GM23338 (cell line): ENCODE data around the gene ENOX1. TPM values are rescaled to one million over a fixed set of nuclear protein-coding genes. Genes with fewer than 3 reads are reported as not detected.

Experiments
- ATAC-seq: fragments of 200-7000 bp; cut with Tn5 transposase; 3 replicates; pipeline ENCODE4 v1.9.1; 2020
- DNase-seq: peaks from one replicate; pipeline ENCODE4 v3.0.0-alpha.2; 2015; ENCODE audit warnings: low spot score
- H2AFZ ChIP-seq: fragments of 200-600 bp; sonication (generic); 2 replicates; pipeline ENCODE4 v1.8.0; 2016; ENCODE audit warnings: antibody characterized with exemption, mild to moderate bottlenecking, moderate library complexity
- H3F3A ChIP-seq: fragments of 200-600 bp; sonication (generic); replicated peaks from 2 replicates; pipeline ENCODE4 v1.8.0; 2017; ENCODE audit warnings: antibody characterized with exemption, mixed run types, low read depth
- H3K27ac ChIP-seq: fragments of 200-600 bp; sonication (generic); 2 replicates; pipeline ENCODE4 v1.6.1; 2016; ENCODE audit warnings: low read depth
- H3K27me3 ChIP-seq: fragments of 200-600 bp; sonication (generic); 2 replicates; pipeline ENCODE4 v1.8.0; 2016; ENCODE audit warnings: mild to moderate bottlenecking, mixed run types, moderate library complexity; ENCODE audit not compliant: insufficient read depth
- H3K36me3 ChIP-seq: fragments of 200-600 bp; sonication (generic); 2 replicates; pipeline ENCODE4 v1.8.0; 2016; ENCODE audit warnings: mild to moderate bottlenecking; ENCODE audit not compliant: insufficient read depth
- H3K4me1 ChIP-seq: fragments of 200-600 bp; sonication (generic); 2 replicates; pipeline ENCODE4 v1.8.0; 2016; ENCODE audit warnings: mild to moderate bottlenecking, moderate library complexity; ENCODE audit not compliant: insufficient read depth
- H3K4me2 ChIP-seq: fragments of 200-600 bp; sonication (generic); 2 replicates; pipeline ENCODE4 v1.7.1; 2017; ENCODE audit warnings: mixed run types
- H3K4me3 ChIP-seq: fragments of 200-600 bp; sonication (generic); 2 replicates; pipeline ENCODE4 v1.6.1; 2016; ENCODE audit warnings: mixed run types
- H3K79me2 ChIP-seq: fragments of 200-600 bp; sonication (generic); replicated peaks from 2 replicates; pipeline ENCODE4 v1.8.0; 2017; ENCODE audit warnings: mild to moderate bottlenecking; ENCODE audit not compliant: insufficient read depth
- H3K9me2 ChIP-seq: fragments of 200-600 bp; sonication (generic); 2 replicates; pipeline ENCODE4 v1.8.0; 2017; ENCODE audit not compliant: insufficient read depth
- H4K20me1 ChIP-seq: fragments of 200-600 bp; sonication (generic); replicated peaks from 2 replicates; pipeline ENCODE4 v1.8.0; 2017; ENCODE audit warnings: mild to moderate bottlenecking; ENCODE audit not compliant: insufficient read depth
- H3K27ac Mint-ChIP-seq: 2 replicates; pipeline ENCODE4 v1.8.0; 2020; ENCODE audit warnings: inconsistent platforms, mild to moderate bottlenecking, moderate library complexity, mixed read lengths
- H3K27me3 Mint-ChIP-seq: 3 replicates; pipeline ENCODE4 v1.8.0; 2022; ENCODE audit warnings: low read depth, mild to moderate bottlenecking, moderate library complexity, mixed read lengths, inconsistent platforms; ENCODE audit not compliant: insufficient read depth, poor library complexity
- H3K36me3 Mint-ChIP-seq: 3 replicates; pipeline ENCODE4 v1.8.0; 2021; ENCODE audit warnings: low read depth, mild to moderate bottlenecking, inconsistent platforms, moderate library complexity, mixed read lengths
- H3K4me1 Mint-ChIP-seq: 3 replicates; pipeline ENCODE4 v1.8.0; 2020; ENCODE audit warnings: mild to moderate bottlenecking, inconsistent platforms, mixed read lengths
- H3K4me3 Mint-ChIP-seq: 3 replicates; pipeline ENCODE4 v1.8.0; 2021; ENCODE audit warnings: moderate library complexity, mild to moderate bottlenecking, inconsistent platforms, mixed read lengths
- H3K9me3 Mint-ChIP-seq: 3 replicates; pipeline ENCODE4 v1.8.0; 2020; ENCODE audit warnings: moderate library complexity, mild to moderate bottlenecking, inconsistent platforms, mixed read lengths
- ETS1 ChIP-seq: IDR thresholded peaks from 2 replicates; pipeline ENCODE4 v1.6.1; 2016; ENCODE audit warnings: antibody characterized with exemption
- EZH2 ChIP-seq: fragments of 200-600 bp; sonication (generic); IDR thresholded peaks from one replicate; pipeline ENCODE4 v1.8.0; 2017; ENCODE audit warnings: antibody characterized with exemption, mild to moderate bottlenecking, low read depth; ENCODE audit not compliant: unreplicated experiment
- JUNB ChIP-seq: IDR thresholded peaks from one replicate; pipeline ENCODE4 v1.6.1; 2016; ENCODE audit warnings: antibody characterized with exemption; ENCODE audit not compliant: unreplicated experiment
- REST ChIP-seq: IDR thresholded peaks from one replicate; pipeline ENCODE4 v1.6.1; 2018; ENCODE audit warnings: antibody characterized with exemption; ENCODE audit not compliant: unreplicated experiment
- STAT1 ChIP-seq: IDR thresholded peaks from one replicate; pipeline ENCODE4 v1.6.1; 2016; ENCODE audit warnings: antibody characterized with exemption; ENCODE audit not compliant: unreplicated experiment
- polyA plus RNA-seq: library from polyadenylated mRNA; unstranded; fragments of >200 nt; fragmentation: Nextera tagmentation; extraction: Ambion mirVana; gene quantifications from 2 replicates; pipeline ENCODE4 v1.2.1, GENCODE V29; 2016
- total RNA-seq: library from RNA; depleted of rRNA; stranded (reverse); fragments of >200 nt; shearing (Covaris generic); gene quantifications from 2 replicates; pipeline ENCODE4 v1.2.3, GENCODE V29; 2014

Gene ENOX1
- total and polyA plus RNA-seq, 2 experiments from 2014 or later: 0.66 to 0.81 TPM

- no peaks in the 10 kb centered on the region for H3K36me3 Mint-ChIP-seq
- Histone ChIP-seq H3K27ac (no peak overlapping the region), H3K4me1 (no peaks in the 10 kb centered on the region), H3K27me3 (no peaks in the 10 kb centered on the region), H3K4me3 (no peak overlapping the region), H3K9me2 (0 out of 2 replicates have a peak, but pooled peaks cover 2% of the 10 kb centered on the region), H4K20me1 (no peaks in the 10 kb centered on the region), H3F3A (no peaks in the 10 kb centered on the region), H3K36me3 (no peaks in the 10 kb centered on the region), H3K79me2 (no peaks in the 10 kb centered on the region), H2AFZ (no peak overlapping the region), H3K4me2 (no peak overlapping the region)
- ATAC-seq (no peak), DNase-seq (no peak)
- no peaks in the 10 kb centered on the region for H3K4me1 Mint-ChIP-seq
- TF ChIP-seq EZH2 (no peak), ETS1 (no peak), REST (no peak), STAT1 (no peak)
- H3K27ac Mint-ChIP-seq: no peak overlapping the region
- H3K9me3 Mint-ChIP-seq: peaks cover 6% of the 10 kb centered on the region; the same call in 2 of the 3 replicates
- no peaks in the 10 kb centered on the region for H3K27me3 Mint-ChIP-seq
- no peak overlapping the region for H3K4me3 Mint-ChIP-seq
Measured at GRCh38 chr13:43196750-43197370, 589.9 kb downstream of the ENOX1 start.

DNA sequence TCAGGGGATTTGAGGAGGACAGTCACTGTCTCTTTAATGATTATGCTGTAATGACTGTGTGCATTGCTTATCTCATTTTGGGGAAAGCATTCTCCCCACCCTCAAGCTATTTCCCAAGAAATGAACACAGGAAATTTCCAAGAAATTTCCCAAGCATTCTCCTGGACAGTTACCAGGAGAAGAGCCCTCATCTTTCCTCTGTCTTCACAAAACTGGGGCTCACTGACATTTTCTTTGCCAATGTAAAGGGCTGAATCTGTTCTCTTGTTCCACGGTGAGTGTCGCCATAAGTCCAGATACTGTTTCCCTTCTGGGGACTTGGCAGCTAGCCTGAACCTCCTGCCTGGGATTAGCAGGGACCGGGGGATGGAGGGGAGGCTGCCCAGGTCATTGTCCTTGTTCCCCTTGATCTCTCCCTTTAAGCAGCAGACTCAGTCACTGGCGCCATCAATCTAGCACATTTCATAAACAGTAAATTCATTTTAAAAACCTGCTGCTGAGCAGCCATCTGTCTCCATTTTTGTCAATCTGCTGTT lies 590.6 kb downstream of the ENOX1 start:
- H3K79me2 ChIP-seq: no peaks in the 10 kb centered on the region
- 0 out of 2 replicates have a peak, but pooled peaks cover 2% of the 10 kb centered on the region for H3K9me2 ChIP-seq
- no peak overlapping the region for H3K27ac Mint-ChIP-seq
- H3K4me1 ChIP-seq: no peaks in the 10 kb centered on the region
- no peak overlapping the region for H3K4me3 Mint-ChIP-seq
- H4K20me1 ChIP-seq: no peaks in the 10 kb centered on the region
- H3K4me1 Mint-ChIP-seq: no peaks in the 10 kb centered on the region
- no peaks in the 10 kb centered on the region for H3F3A ChIP-seq
- no peak for DNase-seq
- TF ChIP-seq JUNB: no peak
- H3K4me3 ChIP-seq: no peak overlapping the region
- H3K4me2 ChIP-seq: no peak overlapping the region
- no peak overlapping the region for H2AFZ ChIP-seq
- H3K36me3 ChIP-seq: no peaks in the 10 kb centered on the region
- no peaks in the 10 kb centered on the region for H3K36me3 Mint-ChIP-seq
- H3K27me3 Mint-ChIP-seq: no peaks in the 10 kb centered on the region
- H3K9me3 Mint-ChIP-seq: no peaks in the 10 kb centered on the region
- no peak overlapping the region for H3K27ac ChIP-seq
- H3K27me3 ChIP-seq: no peaks in the 10 kb centered on the region
- ATAC-seq: no peak
